NOMO-1 treated with DMSO at 0.1 percent for 48 hours (cell line): ENCODE measurements around the gene SYDE1.

Experiments
- DNase-seq: peaks from one replicate; lab custom pipeline; 2025; ENCODE audit not compliant: unreplicated experiment; lab: John Stamatoyannopoulos, UW

SYDE1 gene

GRCh38 chr19:15108145-15108844, 1.1 kb downstream of the SYDE1 start:
- DNase-seq: no peak

DNA sequence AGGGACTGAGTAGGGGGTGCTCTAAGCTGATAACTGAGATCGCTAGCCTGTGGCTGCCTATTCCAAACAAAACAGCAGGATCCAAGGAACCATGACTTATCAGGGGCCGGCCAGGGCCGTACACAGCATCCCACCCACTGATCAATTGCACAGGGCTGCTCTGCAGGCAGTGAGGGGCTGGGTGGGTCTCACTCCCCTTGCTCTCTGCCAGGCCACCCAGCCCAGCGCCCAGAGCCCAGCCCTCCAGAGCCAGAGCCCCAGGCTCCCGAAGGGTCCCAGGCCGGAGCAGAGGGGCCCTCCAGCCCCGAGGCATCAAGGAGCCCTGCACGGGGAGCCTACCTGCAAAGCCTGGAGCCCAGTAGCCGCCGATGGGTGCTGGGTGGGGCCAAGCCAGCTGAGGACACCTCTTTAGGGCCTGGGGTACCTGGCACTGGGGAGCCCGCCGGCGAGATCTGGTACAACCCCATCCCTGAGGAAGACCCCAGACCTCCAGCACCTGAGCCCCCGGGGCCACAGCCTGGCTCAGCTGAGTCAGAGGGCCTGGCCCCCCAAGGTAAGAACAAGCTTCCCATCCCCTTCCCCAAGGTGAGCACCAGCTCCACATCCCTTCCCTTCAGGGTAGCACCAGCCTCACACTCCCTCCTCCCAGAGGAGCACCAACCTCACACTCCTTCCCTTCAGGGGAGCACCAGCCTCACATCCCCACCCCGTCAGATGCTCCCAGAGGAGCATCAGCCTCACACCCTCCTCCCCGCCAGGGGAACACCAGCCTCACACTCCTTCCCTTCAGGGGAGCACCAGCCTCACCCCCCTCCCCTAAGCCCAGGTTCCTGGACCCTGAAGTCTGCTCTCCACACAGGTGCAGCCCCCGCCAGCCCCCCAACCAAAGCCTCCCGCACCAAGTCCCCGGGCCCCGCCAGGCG, 1.9 kb downstream of the SYDE1 start:
- DNase-seq: no peak

DNA sequence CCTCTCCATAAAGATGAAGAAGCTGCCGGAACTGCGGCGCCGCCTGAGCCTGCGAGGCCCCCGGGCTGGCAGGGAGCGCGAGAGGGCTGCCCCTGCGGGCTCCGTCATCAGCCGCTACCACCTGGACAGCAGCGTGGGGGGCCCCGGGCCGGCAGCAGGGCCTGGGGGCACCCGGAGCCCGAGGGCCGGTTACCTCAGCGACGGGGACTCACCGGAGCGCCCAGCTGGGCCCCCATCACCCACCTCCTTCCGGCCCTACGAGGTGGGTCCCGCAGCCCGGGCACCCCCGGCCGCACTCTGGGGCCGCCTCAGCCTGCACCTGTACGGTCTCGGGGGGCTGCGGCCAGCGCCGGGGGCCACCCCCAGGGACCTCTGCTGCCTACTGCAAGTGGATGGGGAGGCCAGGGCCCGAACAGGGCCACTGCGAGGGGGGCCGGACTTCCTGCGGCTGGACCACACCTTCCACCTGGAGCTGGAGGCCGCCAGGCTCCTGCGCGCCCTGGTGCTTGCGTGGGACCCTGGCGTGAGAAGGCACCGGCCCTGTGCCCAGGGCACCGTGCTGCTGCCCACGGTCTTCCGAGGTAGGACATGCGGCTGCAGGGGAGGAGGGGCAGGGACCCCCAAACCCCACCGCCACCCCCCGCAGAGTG, 2.7 kb downstream of the SYDE1 start:
- DNase-seq: no peak

DNA sequence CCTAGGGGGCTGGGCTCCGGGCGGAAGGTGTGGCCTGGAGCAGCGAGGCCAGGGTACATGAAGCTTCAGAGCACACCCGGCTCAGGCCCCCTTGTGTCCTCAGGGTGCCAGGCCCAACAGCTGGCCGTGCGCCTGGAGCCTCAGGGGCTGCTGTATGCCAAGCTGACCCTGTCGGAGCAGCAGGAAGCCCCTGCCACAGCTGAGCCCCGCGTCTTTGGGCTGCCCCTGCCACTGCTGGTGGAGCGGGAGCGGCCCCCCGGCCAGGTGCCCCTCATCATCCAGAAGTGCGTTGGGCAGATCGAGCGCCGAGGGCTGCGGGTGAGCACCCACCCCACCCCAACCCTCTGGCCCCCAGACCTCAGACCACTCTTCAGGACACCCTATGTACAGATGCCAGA, 3.2 kb downstream of the SYDE1 start:
- DNase-seq: no peak

- DNase-seq: no peak
Measured at GRCh38 chr19:15111758-15112157, 4.6 kb downstream of the SYDE1 start.

GRCh38 chr19:15112385-15112784, 5.2 kb downstream of the SYDE1 start:
- no peak for DNase-seq

- no peak for DNase-seq
Measured at GRCh38 chr19:15113245-15114152, 6.3 kb downstream of the SYDE1 start.

- no peak for DNase-seq
Measured at GRCh38 chr19:15114153-15114540, 6.9 kb downstream of the SYDE1 start.

GRCh38 chr19:15115080-15115479, 7.9 kb downstream of the SYDE1 start:
- no peak for DNase-seq

DNA sequence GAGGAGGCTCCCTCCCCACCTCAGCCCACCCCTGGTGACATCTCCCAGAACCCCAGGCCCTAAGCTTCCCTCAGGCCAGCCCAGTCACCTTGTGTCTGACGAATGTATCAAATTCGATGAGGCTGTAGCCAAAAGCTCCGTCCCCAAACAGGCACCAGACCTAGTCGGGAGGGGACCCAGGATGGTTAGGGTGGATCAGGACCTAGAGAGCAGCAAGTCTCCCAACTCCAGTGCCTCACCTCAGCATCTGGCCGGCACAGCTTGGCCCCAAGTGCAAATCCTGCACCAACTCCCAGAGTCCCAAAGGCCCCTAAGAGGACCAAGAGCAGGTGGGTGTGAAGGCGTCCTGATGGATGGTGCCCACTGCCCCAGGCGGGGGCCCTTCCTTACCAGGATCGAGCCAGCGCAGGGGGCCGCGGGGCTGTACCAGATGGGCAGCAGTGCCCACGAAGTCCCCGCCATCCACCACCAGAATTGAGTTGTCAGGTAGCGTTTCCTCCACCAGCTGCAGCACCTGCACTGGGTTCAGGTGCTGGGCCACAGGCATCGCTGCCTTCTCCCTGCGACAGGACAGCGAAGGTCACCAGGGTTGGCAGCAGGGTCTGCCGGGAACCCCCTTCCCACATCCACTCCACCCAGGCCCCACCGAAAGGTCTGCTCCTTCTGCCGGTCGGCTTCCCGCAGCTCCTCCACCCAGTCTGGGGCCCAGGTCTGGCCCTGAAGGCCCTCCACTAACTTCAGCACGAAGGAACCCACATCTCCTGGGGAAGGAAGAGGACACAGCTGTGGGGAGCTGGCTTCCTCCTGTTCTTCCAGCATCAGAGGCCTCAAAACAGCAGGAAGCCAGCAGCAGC, 8.8 kb downstream of the SYDE1 start:
- no peak for DNase-seq

GRCh38 chr19:15116856-15117255, 9.7 kb downstream of the SYDE1 start:
- no peak for DNase-seq

- no peak for DNase-seq
Measured at GRCh38 chr19:15118248-15118647, 11.0 kb downstream of the SYDE1 start.

- DNase-seq: no peak
Measured at GRCh38 chr19:15118789-15119494, 11.7 kb downstream of the SYDE1 start.

DNA sequence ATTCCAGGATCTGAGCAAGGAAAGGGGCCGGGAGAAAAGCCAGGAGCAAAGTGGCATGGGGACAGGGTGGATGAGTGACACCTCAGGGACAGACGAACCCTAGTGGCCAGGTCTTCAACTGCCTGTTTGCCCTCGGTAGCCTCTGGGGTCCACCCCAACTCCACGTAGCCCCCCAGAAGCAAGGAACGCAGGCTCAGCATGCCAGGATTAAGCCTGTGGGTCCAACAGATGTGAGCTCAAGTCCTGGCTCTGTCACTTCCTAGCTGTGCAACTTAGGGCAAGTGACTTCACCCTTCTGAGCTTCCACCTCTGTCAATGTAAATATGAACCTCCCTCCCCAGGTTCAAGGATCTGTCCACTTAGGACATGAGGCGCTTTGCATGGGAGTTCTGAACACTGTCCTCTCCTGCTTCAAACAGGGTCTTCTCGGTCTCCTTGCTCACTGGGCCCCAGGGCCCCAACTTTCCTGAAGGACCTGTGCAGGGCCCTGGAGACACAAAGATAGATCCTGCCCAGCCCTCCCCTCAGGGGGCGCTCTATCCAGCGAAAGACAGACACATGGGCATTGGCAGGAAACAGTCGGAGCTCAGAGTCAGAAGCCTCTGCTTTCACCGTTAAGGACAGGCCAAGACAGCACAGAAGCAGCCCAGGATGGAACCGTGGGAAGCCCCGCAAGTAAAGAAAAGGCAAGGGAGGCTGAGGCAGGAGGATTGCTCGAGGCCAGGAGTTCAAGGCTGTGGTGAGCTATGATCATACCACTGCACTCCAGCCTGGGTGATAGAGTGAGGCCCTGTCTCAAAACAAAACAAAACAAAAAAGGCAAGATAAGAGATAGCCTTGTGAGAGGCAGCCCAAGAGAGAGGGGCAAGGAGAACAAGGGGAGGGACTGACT, 13.2 kb downstream of the SYDE1 start:
- DNase-seq: no peak

- no peak for DNase-seq
Measured at GRCh38 chr19:15122331-15123030, 15.3 kb downstream of the SYDE1 start.

GRCh38 chr19:15123031-15123890, 16.1 kb downstream of the SYDE1 start:
- no peak for DNase-seq

GRCh38 chr19:15123900-15124299, 16.7 kb downstream of the SYDE1 start:
- no peak for DNase-seq
